Measurements from ENCODE around the gene HNRNPC.
"Not testable (repeated sequence)": the region's sequence is repeated elsewhere in the genome, so short reads cannot be mapped to it uniquely, and the experiment has no call there.

Gene HNRNPC

DNA sequence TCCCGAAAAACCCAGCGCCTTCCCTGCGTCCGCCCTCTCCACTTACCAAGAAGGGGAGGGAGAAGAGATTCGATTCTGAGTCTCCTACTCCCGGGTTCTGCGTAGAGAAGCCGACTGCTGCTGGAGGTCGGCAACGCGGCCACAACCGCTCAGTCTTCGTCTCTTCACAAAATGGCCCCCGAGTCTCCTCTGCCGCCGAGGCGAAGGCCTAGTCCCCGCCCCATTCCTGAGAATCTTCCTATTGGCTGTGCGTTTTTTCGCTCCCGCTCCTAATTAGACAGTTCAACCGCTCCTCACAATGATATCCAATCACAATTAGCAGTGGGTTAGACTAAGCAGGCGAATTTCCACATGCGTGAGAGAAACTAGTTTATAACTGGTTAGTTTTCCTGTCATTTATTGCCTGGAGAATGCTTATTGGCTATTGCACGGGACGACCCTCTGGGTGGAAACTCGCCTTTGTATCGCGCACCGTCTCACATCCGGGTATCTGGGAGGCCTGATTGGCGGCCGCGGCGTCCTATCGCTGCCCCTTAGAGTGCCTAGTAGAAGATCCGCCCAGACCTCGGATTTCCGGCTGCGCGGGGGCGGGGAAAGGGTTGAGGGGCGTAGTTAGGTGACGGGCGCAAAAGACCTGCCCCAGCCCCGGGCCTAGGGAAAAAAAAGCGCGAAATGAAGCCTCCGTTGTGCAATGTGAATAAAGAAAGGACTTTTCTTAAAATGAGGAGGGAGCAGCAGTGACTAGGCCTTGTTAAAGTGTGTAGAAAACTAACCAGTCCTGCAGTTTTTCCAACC, at the start of gene HNRNPC:
Gene HNRNPC (minus strand): TSS at position 191 of the 795 bp plus-strand sequence. CDS start 35,249 bp downstream, outside the sequence.
- peak; percentile 100 for DNase-seq (ENCODE audit: low read depth)
- H3K4me3 ChIP-seq (ENCODE audit: low read depth, low read length): peak within 1 kb of the TSS; percentile 99

DNA sequence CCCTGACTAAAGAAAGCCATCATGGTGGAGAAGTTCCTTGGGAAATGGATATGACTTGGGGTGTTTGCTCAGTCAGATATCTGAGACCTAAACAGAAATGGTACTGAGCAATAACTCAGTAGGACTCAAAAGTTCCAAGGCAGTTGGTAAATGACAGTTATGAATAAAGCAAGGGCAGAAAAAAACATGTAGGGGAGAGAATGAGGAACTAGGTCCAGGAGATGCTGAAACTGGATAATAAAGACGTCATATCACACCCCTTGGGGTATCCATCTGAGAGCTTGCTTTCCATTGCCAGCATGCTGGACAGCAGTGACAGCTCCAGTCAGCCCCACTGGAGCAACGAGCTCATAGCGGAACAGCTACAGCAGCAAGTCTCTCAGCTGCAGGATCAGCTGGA, 48.2 kb upstream of the HNRNPC start:
- H3K4me3 ChIP-seq (ENCODE audit: low read depth, low read length): no peak overlapping the region
- no peak for DNase-seq (ENCODE audit: low read depth)

DNA sequence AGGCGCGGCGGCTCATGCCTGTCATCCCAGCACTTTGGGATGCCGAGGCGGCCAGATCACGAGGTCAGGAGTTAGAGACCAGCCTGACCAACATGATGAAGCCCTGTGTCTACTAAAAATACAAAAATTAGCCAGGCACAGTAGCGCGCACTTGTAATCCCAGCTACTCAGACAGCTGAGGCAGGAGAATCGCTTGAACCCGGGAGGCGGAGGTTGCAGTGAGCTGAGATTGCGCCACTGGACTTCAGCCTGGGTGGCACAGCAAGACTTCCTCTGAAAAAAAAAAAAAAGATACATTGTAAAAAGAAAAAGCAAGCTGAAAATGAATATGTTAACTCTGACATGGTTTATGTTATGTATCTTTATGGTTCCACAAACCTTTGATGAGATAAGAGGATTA, 44.3 kb upstream of the HNRNPC start:
- no peak for DNase-seq (ENCODE audit: low read depth)
- no peak overlapping the region for H3K4me3 ChIP-seq (ENCODE audit: low read depth, low read length)

DNA sequence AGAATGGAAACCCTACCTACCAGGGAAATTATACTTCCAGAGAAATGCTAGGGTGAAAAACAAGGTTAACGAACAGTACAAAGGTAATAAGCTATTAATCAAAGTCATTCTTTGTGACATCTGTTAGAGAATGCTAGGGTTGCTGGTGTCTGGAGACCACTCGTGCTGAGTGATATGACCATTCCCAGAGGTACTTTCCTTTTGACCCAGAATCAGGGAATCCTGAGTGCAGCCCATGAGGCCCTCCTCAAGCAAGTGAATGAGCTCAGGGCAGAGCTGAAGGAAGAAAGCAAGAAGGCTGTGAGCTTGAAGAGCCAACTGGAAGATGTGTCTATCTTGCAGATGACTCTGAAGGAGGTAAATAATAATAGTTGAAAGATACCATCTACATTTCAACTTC, 42.4 kb upstream of the HNRNPC start:
- DNase-seq (ENCODE audit: low read depth): no peak
- no peak overlapping the region for H3K4me3 ChIP-seq (ENCODE audit: low read depth, low read length)

DNA sequence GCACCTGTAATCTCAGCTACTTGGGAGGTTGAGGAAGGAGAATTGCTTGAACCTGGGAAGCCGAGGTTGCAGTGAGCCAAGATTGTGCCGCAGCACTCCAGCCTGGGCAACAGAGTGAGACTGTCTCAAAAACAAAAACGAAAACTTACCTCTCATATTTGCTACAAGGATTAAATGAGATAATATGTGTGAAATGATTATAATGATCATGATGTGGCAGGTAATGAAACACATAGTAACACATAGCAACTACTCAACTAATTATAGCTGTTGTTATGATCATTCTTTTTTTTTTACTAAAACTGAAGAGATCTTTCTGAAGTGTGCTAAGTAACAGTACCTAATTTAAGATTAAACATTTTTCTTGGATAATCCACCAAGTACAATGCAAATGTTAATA, 40.7 kb upstream of the HNRNPC start:
- no peak for DNase-seq (ENCODE audit: low read depth)
- H3K4me3 ChIP-seq (ENCODE audit: low read depth, low read length): no peak overlapping the region

DNA sequence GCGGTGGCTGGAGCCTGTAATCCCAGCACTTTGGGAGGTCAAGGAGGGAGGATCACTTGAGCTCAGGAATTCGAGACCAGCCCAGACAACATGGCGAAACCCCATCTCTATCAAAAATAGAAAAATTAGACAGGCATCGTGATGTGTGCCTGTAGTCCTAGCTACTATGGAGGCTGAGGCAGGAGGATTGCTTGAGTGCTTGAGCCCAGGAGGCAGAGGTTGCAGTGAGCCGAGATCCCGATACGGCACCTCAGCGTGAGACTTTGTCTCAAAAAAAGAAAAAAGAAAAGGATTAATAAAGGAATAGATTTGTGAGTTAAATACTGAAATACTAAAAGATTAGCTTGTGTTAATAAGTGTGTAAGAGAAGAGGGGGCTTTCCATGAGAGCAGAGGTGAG, 40.0 kb upstream of the HNRNPC start:
- DNase-seq (ENCODE audit: low read depth): no peak
- H3K4me3 ChIP-seq (ENCODE audit: low read depth, low read length): peak overlapping the region; percentile 32

DNA sequence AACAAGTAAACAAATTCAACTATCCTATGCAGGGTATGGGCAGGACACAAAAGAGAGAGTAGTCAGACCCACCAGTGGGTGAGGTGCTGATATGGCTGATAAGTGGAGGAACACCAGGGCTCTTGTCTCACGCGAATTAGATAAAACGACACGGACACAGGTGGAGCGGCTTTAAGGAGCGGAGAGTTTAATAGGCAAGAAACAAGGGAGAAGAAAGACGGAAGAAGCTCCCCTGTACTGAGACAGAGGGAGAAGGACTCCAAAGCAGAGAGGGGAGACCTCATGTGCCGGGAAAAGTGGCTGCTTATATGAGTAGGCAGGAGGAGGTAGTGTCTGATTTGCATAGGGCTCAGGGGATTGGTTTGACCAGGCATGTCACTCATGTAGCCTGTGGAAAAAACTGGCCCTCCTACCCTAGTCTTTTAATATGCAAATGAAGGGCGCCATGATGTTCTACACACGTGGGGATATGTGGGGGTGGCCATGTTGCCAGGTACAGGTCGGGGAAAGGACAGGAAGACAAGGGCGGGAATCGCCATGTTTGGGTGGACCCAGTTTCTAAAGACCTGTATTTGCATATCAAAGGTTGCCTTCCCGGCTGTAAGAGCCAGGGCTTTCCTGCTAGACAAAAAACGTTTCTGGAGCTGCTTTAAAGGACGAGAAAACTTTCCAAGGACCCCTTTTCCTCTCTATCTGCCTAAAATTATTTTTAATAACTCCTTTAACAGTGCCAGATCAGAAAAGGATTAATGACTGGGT, 39.4 kb upstream of the HNRNPC start:
- peak; percentile 16 for DNase-seq (ENCODE audit: low read depth)
- peak overlapping the region; percentile 32 for H3K4me3 ChIP-seq (ENCODE audit: low read depth, low read length)

DNA sequence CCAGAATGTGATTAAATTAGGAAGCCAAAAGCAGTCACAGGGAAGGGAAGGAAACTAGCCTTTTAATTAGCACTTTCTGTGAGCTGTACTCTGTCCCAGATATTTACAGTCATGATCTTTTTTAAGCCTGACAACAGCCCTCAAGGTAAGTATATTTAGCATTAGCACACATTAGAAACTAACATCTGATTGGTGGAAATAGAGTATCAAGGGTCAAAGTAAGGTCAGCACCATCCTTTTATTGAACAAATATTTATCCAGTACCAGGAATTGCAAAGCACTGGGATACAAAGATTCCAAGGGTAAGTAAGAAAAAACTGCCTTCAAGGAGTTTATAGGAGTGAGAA, 38.9 kb upstream of the HNRNPC start:
- no peak for DNase-seq (ENCODE audit: low read depth)

DNA sequence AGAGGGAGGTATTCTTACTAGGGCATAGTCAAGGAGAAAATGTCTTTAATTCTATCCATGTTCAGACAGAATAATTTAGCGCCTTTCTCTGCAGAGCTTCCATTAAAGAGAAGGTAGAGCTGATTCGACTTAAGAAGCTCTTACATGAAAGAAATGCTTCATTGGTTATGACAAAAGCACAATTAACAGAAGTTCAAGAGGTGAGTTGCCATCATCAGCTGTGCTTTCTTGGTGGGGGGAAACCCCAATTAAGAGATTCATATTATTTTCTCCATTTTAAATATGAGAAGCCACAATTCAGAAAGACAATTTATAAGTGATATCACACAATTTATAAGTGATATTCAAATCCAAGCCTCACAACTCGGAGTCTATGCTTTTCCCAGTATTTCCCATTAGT, 38.4 kb upstream of the HNRNPC start:
- no peak overlapping the region for H3K4me3 ChIP-seq (ENCODE audit: low read depth, low read length)
- DNase-seq (ENCODE audit: low read depth): no peak

More for the DNA sequence above, 38.9 kb upstream of the HNRNPC start:
- no peak overlapping the region for H3K4me3 ChIP-seq (ENCODE audit: low read depth, low read length)

DNA sequence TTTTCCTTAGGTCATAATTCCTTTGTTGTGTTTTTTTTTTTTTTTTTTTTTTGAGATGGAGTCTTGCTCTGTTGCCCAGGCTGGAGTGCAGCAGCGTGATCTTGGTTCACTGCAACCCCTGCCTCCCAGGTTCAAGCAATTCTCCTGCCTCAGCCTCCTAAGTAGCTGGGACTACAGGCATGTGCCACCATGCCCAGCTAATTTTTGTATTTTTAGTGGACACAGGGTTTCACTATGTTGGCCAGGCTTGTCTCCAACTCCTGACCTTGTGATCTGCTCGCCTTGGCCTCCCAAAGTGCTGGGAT, 33.5 kb upstream of the HNRNPC start:
- H3K4me3 ChIP-seq (ENCODE audit: low read depth, low read length); DNase-seq (ENCODE audit: low read depth): not testable (repeated sequence)

DNA sequence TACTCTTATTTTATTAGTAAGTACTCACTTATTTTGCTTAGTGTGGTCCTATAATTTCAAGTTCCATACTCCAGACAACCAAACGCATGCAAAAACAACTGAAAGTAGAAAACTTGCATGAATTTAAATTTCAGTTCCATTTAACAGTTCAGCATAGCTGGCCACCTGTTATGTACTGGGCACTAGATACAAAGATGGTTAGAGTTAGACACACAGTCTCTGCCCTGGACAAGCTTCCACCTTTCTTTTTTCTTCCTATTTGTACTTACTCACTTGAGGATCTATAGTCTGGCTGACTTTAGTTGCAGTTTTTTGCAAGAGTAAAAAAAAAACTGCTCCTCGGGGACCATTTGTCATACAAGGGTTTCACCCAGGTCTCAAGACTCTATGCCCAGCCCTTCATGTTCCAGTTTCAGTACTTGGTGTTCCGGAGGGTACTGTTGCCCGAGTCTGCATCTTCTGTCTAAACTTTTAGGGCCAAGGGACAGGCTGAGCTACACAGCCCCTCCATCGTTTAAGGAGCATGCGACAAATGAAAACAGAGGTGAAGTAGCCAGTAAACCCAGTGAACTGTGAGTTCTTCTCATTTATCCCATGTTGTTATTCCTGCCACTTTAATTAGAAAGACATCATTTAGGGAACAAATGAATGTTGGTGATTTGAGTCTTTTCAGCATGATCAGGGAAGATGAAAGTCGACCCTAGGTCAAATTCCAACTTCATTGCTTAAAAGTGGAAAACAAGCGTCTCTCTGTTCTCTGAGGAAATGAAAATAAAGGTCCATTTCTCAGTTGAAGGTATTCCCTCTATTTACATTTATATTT, 33.0 kb upstream of the HNRNPC start:
- no peak for DNase-seq (ENCODE audit: low read depth)
- H3K4me3 ChIP-seq (ENCODE audit: low read depth, low read length): no peak overlapping the region

DNA sequence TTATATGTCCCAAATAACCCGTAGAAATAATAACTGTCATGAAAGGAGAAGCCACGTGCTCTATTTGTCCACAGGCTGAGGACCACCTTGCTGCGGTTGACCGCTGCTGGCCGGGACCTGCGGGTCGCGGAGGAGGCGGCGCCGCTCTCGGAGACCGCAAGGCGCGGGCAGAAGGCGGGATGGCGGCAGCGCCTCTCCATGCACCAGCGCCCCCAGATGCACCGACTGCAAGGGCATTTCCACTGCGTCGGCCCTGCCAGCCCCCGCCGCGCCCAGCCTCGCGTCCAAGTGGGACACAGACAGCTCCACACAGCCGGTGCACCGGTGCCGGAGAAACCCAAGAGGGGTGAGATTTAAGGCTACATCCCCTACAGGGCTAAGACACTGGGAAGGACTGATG, 31.6 kb upstream of the HNRNPC start:
- peak overlapping the region; percentile 13 for H3K4me3 ChIP-seq (ENCODE audit: low read depth, low read length)
- DNase-seq (ENCODE audit: low read depth): no peak

DNA sequence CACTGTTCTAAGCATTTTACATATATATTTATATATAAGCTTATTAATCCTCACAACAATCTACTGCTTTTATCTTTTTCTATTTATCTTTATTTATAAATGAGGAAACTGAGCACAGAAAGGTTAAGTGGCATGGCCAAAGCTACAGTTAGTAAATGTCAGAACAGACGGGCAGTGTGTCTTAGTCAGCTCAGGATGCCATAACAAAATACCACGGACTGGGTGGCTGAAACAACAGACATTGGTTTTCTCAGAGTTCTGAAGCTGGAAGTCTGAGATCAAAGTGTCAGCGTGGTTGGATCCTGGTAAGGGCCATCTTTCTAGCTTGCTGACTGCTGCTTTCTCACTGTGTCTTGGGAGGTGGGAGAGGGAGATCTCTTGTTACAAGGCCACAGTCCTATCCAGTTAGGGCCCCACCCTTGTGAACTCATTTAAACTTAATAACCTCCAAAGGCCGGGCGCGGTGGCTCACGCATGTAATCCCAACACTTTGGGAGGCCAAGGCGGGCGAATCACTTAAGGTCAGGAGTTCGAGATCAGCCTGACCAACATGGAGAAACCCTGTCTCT, 30.4 kb upstream of the HNRNPC start:
- no peak overlapping the region for H3K4me3 ChIP-seq (ENCODE audit: low read depth, low read length)
- no peak for DNase-seq (ENCODE audit: low read depth)

DNA sequence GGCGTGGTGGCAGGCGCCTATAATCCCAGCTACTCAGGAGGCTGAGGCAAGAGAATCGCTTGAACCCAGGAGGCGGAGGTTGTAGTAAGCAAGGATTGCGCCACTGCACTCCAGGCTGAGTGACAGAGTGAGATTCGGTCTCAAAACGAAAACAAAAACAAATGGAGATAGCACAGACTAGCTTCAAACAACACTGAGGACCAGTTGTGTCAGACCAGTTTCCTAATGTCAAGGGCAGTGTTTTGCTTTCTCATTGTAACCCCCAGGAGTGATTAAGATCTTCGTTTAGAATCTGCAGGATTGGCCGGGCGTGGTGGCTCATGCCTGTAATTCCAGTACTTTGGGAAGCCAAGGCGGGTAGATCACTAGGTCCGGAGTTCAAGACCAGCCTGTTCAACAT, 29.1 kb upstream of the HNRNPC start:
- DNase-seq (ENCODE audit: low read depth): no peak
- no peak overlapping the region for H3K4me3 ChIP-seq (ENCODE audit: low read depth, low read length)

DNA sequence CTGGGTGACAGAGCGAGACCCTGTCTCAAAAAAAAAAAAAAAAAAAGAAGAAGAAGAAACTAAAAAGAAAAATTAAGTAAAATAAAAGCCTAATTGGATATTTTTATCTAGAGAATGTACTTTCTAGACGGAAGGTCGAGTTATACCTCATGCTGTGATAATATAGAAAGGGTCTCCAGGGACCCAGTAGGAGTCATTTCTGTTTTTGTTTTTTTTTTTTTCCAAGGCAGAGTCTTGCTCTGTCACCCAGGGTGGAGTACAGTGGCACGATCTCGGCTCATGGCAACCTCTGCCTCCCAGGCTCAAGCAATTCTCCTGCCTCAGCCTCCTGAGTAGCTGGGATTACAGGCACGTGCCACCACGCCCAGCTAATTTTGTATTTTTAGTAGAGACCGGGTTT, 24.8 kb upstream of the HNRNPC start:
- not testable (repeated sequence) for DNase-seq (ENCODE audit: low read depth)

DNA sequence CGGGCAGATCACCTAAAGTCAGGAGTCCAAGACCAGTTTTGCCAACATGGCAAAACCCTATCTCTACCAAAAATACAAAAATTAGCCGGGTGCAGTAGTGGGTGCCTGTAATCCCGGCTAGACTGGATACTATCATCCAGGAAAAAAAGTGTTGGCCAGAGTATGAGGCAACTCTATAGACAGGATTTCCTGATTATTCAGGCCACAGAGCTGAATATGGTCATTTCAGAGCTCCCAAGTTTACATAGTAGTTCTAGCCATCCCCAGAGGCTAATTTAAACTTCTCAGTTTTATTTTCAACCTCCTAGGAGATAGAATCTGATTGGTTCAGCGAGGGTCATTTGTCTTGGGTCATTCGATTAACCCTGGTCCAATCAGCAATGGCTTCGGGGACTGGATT, 17.9 kb upstream of the HNRNPC start:
- no peak overlapping the region for H3K4me3 ChIP-seq (ENCODE audit: low read depth, low read length)
- DNase-seq (ENCODE audit: low read depth): no peak

More for the DNA sequence above, 24.8 kb upstream of the HNRNPC start:
- not testable (repeated sequence) for H3K4me3 ChIP-seq (ENCODE audit: low read depth, low read length)

DNA sequence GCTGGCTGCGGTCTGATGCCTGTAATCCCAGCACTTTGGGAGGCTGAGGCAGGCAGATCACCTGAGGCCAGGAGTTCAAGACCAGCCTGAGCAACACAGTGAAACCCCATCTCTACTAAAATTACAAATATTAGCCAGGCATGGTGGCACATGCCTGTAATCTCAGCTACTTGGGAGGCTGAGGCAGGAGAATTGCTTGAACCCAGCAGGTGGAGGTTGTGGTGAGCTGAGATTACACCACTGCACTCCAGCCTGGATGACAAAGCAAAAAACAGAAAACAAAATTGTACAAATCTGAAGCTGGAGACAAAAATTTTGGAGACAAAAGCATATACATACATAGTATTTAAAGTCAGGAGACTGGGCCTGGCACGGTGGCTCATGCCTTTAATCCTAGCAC, 17.3 kb upstream of the HNRNPC start:
- DNase-seq (ENCODE audit: low read depth); H3K4me3 ChIP-seq (ENCODE audit: low read depth, low read length): not testable (repeated sequence)

DNA sequence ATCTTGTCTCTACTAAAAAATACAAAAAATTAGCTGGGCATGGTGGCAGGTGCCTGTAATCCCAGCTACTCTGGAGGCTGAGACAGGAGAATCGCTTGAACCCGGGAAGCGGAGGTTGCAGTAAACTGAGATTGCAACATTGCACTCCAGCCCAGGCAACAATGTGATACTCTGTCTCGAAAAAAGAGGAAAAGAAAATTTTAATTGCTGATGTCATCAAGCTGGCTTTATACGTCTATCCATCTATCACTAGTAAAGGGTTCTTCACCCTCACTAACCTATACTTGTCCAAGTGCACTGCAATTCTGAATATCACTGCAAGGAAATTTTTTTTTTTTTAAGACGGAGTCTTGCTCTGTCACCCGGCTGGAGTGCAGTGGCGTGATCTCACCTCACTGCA, 12.7 kb upstream of the HNRNPC start:
- H3K4me3 ChIP-seq (ENCODE audit: low read depth, low read length); DNase-seq (ENCODE audit: low read depth): not testable (repeated sequence)

DNA sequence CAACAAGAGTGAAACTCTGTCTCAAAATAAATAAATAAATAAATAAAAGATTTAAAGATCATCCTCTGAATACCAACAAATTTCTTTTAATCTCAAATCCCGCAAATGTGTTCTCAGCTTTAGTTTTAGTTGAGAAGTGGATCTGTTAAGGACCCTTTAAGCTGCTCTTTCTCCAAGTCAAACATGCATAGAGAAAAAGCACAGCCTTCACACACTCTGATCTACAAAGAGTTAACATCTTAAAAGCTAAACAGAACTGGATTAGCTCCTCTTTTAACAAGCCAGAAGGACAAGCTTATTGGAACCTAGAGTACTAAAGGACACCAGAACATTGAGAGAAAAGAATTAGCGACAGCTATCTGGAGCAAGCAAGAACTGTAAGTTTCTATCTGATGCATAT, 10.5 kb upstream of the HNRNPC start, which contains the start of gene RPGRIP1:
Gene RPGRIP1 (plus strand): TSS at position 301 of the 400 bp plus-strand sequence. CDS start 7,894 bp downstream, outside the sequence.
- DNase-seq (ENCODE audit: low read depth): no peak

DNA sequence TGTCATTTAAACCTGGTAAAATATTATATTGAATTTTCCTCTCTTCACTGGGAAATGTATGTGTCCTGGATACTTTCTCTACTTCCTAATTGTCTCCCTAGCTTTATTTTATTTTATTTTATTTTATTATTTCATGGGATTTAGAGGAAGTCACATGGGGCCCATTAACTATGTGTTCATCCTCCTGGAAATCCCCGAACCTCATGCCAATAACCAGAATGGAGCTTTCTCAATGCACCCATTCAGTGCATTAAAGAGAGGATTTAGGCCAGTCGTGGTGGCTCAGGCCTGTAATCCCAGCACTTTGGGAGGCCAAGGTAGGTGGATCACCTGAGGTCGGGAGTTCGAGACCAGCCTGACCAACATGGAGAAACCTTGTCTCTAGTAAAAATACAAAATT, 9.4 kb upstream of the HNRNPC start:
- no peak overlapping the region for H3K4me3 ChIP-seq (ENCODE audit: low read depth, low read length)
- DNase-seq (ENCODE audit: low read depth): no peak

More for the DNA sequence above, 10.5 kb upstream of the HNRNPC start, which contains the start of gene RPGRIP1:
- no peak within 1 kb of the TSS for H3K4me3 ChIP-seq (ENCODE audit: low read depth, low read length)
